AG10803 (cell line): ENCODE results near the gene TTBK1.

ENCODE experiments used
- DNase-seq: peaks from one replicate; pipeline ENCODE4 v3.0.0; 2010; ENCODE audit warnings: low read depth
- H3K4me3 ChIP-seq: 2 replicates; pipeline ENCODE4 v1.5.1; 2011; ENCODE audit warnings: mild to moderate bottlenecking, low read length, control low read depth
- CTCF ChIP-seq: conservative IDR thresholded peaks from 2 replicates; pipeline ENCODE4 v1.5.1; 2011; ENCODE audit warnings: mild to moderate bottlenecking, low read length, control low read depth, inconsistent platforms

Gene TTBK1

GRCh38 chr6:43282636-43283513 is 39.6 kb downstream of the TTBK1 start:
- DNase-seq: no peak
- no peak overlapping the region for H3K4me3 ChIP-seq
- no peak for TF ChIP-seq CTCF

GRCh38 chr6:43283514-43283901 is 40.2 kb downstream of the TTBK1 start:
- TF ChIP-seq CTCF: no peak

GRCh38 chr6:43283905-43284304 is 40.6 kb downstream of the TTBK1 start:
- TF ChIP-seq CTCF: no peak
- no peak overlapping the region for H3K4me3 ChIP-seq
- DNase-seq: no peak

More at GRCh38 chr6:43283514-43283901, 40.2 kb downstream of the TTBK1 start:
- DNase-seq: no peak
- no peak overlapping the region for H3K4me3 ChIP-seq

GRCh38 chr6:43284991-43285781 is 41.9 kb downstream of the TTBK1 start:
- H3K4me3 ChIP-seq: no peak overlapping the region
- no peak for DNase-seq
- TF ChIP-seq CTCF: no peak

GRCh38 chr6:43285832-43286231 is 42.6 kb downstream of the TTBK1 start:
- H3K4me3 ChIP-seq: no peak overlapping the region
- no peak for TF ChIP-seq CTCF
- DNase-seq: no peak

- no peak overlapping the region for H3K4me3 ChIP-seq
- DNase-seq: no peak
These were observed 43.2 kb downstream of the TTBK1 start for GRCh38 chr6:43286456-43286979.

More at GRCh38 chr6:43286456-43286979, 43.2 kb downstream of the TTBK1 start:
- no peak for TF ChIP-seq CTCF
